ENCODE data around the gene LRRC4C.

DNA sequence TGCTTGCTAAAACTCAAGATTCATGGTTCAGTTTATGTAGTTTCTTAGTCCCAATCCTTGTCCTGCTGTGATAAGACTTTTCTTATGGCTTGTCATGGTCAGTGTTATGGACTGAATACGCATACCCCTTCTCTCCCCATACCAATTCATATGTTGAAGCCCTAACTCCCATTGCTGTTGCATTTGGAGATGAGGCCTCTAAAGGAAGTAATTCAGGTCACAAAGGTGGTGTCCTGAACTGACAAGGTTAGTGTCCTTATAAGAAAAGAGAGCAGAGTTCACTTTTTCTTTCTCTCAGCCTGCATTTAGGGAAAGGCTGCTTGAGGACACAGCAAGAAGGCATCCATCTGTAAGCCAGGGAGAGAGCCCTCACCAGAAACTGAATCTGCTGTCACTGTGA is 618.2 kb downstream of the LRRC4C start:
- TF ChIP-seq, protein P1, sequence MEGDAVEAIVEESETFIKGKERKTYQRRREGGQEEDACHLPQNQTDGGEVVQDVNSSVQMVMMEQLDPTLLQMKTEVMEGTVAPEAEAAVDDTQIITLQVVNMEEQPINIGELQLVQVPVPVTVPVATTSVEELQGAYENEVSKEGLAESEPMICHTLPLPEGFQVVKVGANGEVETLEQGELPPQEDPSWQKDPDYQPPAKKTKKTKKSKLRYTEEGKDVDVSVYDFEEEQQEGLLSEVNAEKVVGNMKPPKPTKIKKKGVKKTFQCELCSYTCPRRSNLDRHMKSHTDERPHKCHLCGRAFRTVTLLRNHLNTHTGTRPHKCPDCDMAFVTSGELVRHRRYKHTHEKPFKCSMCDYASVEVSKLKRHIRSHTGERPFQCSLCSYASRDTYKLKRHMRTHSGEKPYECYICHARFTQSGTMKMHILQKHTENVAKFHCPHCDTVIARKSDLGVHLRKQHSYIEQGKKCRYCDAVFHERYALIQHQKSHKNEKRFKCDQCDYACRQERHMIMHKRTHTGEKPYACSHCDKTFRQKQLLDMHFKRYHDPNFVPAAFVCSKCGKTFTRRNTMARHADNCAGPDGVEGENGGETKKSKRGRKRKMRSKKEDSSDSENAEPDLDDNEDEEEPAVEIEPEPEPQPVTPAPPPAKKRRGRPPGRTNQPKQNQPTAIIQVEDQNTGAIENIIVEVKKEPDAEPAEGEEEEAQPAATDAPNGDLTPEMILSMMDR (IDR thresholded peaks at IDR 0.05) = no peak
- TF ChIP-seq, protein P2, sequence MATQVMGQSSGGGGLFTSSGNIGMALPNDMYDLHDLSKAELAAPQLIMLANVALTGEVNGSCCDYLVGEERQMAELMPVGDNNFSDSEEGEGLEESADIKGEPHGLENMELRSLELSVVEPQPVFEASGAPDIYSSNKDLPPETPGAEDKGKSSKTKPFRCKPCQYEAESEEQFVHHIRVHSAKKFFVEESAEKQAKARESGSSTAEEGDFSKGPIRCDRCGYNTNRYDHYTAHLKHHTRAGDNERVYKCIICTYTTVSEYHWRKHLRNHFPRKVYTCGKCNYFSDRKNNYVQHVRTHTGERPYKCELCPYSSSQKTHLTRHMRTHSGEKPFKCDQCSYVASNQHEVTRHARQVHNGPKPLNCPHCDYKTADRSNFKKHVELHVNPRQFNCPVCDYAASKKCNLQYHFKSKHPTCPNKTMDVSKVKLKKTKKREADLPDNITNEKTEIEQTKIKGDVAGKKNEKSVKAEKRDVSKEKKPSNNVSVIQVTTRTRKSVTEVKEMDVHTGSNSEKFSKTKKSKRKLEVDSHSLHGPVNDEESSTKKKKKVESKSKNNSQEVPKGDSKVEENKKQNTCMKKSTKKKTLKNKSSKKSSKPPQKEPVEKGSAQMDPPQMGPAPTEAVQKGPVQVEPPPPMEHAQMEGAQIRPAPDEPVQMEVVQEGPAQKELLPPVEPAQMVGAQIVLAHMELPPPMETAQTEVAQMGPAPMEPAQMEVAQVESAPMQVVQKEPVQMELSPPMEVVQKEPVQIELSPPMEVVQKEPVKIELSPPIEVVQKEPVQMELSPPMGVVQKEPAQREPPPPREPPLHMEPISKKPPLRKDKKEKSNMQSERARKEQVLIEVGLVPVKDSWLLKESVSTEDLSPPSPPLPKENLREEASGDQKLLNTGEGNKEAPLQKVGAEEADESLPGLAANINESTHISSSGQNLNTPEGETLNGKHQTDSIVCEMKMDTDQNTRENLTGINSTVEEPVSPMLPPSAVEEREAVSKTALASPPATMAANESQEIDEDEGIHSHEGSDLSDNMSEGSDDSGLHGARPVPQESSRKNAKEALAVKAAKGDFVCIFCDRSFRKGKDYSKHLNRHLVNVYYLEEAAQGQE (IDR thresholded peaks at IDR 0.05; ENCODE audit: insufficient read depth in 1 of 2, low read depth in 2 of 2, low read length in 1 of 2) = no peak
- TF ChIP-seq POLR2AphosphoS5 (IDR thresholded peaks at IDR 0.05; ENCODE audit: low read depth, low read length) (no peak), SIN3A (IDR thresholded peaks at IDR 0.05; ENCODE audit: borderline replicate concordance, insufficient read depth, low read depth, low read length) (no peak)

All from Panc1 (cell line).